Daoy (cell line): ENCODE results near the gene HPSE2. TPM values are rescaled to one million over a fixed set of nuclear protein-coding genes. Genes with fewer than 3 reads are reported as not detected.

Source experiments
- DNase-seq: peaks from one replicate; pipeline ENCODE4 v3.0.0-alpha.2; 2015; ENCODE audit warnings: low read depth
- total RNA-seq: library from RNA; depleted of rRNA; stranded (reverse); fragments of >200 nt; shearing (Covaris generic); gene quantifications from 2 replicates; pipeline ENCODE4 v1.2.3, GENCODE V29; 2014

HPSE2 gene
- total RNA-seq, 1 experiment from 2014 or later, result 0.06 TPM

DNA sequence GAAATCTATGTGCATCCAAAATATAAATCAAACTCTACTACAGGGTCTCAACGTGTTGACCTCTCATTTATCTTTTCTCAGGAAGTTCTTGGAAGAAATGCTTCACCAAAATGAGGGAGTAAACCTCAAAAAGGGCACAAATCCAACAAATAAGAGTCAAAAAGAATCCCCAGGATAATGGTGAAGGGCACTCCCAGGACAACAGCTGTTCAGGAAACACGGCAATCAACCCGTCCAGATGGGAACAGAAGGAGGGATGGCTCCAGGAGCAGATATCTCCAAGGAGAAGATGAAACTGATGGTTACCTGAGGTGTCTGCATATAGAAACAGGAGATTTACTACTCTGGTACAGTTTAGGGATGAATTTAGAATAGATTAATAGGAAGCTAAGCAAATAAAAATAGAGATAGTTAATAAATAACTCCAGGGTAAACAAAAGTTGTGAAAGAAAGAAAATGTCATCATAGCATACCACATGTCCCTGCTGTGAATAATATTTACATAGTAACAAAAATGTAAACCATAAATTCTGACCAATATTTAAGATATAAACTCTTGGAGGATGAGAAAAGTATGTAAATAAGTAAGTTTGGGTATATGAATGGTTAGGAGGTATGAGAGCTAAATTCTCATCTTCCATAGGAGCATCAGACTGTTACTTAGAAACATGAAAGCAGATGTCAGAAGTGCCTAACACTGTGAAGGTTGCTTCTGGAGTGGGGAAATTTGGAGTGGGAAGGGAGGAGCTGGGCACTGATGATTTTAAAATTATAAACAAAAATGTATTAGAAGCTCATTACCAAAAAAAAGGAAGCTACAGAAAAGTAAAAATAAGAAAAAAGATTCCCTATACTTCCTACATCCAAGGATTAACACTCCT, 551.4 kb downstream of the HPSE2 start:
- DNase-seq, result no peak

DNA sequence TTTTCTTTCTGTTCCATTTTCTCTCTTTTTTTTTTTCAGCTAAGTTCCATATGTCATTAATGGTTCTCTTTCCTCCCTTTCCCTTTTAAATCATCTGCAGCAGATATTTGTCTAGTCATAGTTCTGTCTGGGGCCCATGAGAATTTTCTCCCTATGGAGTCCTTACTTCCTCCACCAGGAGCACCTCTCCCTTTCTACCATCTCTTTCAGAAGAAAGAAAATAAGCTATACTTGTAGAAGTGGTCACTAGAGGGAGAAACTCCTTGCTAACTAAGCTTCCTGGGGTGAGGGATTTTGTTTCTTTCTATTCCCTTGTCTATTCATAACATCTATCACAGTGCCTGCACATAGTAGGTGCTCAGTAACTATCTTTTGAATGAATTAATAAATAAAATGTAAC, 558.8 kb downstream of the HPSE2 start:
- no peak for DNase-seq

DNA sequence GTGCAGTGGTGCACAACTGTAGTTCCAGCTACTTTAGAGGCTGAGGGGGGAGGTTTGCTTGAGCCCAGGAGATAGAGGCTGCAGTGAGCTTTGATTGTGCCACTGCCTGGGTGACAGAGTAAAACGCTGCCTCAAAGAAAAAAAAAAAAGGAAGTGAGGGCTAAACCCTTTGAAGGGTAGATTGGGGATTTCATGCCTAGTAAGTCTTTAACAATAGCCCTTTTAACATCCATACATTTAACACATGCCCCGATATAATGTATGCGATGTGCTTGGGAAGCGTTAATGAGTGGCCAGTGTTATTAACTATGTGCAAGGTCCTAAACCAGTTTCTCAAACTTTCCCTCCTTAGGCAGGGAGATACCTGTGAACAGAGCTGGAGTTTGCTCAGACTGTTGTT, 559.8 kb downstream of the HPSE2 start:
- DNase-seq, result no peak

DNA sequence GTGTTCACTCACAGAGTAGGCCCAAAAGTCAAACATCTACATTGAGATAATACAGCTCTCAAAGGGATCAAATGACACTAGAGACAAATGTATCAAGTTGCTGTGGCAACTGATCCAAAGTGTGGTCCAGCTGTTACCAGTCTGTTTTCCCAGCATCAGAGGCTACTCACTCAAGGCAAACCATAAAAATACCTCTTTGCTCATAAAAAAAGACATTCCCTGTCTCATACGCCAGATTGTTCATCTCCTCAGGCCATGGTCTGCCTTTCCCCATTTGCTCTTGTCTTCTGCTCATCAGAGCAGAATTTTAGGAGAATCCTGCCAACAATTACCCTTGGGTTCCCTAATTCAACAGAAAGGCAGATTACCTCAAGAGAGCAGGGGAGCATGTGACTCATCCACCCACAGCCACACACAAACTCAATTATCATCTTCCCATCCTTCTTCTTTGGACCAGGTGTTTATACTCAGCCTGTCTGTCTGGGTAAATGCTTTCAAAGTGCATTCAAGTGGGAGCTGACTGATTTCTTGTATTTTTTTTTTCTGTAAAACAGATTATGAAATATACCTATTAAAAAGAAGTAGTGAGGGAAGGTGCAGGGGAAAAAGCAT, 562.4 kb downstream of the HPSE2 start:
- DNase-seq, result peak; percentile 18

DNA sequence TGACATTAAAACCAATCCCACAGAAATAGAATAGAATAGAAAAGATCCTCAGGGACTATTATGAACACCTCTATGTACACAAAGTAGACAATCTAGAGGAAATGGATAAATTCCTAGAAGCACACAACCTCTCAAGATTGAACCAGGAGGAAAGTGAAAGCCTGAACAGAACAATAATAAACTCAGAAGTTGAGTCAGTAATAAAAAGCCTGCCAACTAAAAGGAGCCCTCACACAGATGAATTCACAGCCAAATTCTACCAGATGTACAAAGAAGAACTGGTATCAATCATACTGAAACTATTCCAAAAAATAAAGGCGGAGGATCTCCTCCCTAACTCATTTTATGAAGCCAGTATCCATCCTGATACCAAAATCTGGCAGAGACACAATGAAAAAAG, 568.6 kb downstream of the HPSE2 start:
- no peak for DNase-seq

DNA sequence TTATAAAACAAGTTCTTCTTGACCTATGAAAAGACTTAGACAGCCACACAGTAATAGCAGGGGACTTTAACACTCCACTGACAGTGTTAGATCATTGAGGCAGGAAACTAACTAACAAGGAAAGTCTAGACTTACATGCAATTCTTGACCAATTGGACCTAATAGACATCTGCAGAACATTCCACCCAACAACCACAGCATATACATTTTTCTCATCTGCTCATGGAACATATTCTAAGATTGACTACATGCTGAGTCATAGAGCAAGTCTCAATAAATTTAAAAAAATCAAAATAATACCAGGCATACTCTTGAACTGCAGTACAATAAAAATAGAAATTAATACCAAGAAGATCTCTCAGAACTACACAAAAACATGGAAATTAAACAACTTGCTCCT, 569.4 kb downstream of the HPSE2 start:
- DNase-seq, result no peak

DNA sequence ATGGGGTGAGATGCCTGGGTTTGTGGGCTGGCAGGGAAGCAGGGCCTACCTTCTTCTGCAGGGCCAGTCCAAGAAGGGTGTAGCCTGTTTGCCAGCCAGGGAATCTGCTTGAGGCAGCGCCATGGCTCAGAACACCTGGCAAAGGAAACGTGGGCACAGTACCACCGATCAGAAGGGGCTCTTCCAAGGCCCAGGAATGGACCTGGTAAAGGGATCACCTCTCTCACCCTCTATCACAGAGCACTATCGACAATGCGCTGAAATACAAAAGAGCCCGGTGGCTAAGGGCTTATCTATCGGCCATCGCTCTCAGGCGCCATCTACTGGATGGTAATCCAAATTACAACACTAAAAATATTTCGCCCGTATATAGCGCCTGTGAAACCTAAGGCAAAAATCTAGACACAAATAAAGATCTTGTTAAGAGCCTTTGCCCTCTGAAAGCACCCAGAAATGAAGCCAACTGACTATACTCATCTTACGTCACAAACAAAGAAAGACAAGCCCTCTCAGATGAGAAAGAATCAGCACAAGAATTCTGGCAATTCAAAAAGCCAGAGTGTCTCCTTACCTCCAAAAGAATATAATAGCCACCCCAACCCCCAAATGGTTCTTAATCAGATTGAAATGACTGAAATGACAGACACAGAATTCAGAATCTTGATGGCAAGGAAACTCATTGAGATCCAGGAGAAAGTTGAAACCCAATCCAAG, 571.2 kb downstream of the HPSE2 start:
- peak; percentile 36 for DNase-seq

DNA sequence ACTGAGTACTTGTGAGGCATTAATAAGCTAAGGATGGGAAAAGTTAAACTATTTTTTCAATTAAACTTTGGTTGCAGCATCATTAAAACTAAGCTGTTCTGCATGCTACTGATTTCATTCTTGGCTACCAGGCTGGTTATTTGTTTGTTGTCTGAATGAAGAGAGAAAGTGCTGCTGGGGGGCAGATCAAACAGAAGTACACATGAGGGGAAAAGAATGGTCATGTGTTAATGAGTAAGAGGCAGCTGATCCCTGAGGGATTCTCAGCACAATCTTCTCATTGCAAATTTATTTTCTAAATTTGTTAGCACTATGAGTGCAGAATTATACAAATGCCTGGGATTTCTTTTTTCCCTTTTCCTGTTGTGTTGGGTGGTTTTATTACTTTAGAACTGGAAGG, 575.7 kb downstream of the HPSE2 start:
- no peak for DNase-seq

DNA sequence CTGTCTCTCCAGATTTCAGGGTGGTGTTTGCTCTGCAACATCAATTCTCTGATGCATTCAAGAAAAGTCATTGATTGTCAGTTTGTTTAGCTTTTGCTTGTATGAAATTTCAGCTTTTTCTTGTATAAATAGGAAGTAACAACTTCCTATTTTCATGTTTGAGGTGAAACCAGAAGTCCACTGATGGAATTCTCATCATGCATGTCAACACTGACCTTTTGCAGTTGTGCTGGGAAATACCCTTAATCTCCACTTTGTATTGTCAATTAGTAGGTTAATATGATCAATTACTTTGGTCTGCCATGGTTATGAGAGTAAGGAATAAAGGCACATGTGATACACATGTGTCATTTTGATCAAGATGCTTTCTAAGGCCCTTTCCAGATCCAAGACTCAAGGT, 580.2 kb downstream of the HPSE2 start:
- no peak for DNase-seq

DNA sequence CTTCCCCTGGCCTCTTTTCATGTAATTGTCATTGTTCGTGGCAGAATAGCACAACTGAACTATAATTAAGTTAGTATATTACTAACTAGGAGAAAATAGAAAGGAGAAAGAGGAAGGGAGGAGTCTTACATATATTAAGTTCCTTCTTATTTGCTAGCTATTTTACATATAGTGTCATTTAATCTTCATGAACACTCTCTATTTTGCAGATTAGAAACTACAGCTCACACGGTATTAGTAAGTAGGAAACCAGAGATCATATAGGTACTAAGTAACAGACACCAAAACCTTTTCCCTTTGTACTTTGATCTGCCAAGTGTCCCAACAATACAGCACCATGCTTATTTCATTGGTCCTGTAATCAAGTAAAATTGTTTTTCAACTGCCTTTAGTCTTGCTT, 586.5 kb downstream of the HPSE2 start:
- DNase-seq, result no peak

DNA sequence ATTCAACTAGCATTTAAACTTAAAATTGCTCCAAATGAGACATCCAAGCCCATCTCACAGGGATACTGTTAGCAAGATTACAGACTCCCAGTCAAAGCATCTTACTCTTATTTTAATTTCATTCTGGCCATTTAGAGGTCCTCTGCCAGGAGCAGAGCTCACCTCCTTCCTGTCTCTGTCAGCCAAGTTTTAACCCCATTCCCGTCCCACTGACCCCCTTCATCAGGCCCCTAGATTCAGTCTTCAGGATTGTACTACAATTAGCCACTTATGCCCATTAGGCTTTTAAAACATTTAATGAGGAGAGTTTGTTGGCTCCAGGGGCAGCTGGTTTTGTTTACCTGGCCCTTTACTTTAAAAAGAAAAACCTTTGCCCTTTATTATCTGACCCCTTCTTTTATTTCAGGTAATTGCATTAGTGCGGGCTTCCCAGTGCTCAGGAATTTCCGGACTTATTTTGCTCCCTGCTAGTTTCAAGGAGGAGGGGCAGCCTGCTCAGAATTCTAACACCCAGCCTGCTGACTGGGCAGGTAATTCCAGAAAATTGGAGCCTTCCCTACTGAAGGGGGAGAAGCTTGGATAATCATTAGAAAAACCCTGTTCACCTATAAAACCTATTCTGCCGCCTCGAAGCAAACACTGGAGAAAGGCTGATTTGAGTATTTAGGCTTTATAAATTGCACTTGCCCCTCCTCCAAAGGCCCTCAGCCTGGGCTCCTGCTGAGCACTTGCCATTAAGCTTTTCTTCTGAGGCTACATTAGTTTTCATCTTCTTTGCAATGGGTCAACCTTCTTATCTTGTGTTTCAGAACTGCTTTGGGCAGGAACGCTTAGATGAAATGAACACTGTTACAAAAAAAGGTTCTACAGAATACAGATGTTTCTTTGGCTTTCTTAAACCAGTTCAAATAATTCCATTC, 588.4 kb downstream of the HPSE2 start:
- DNase-seq, result no peak

DNA sequence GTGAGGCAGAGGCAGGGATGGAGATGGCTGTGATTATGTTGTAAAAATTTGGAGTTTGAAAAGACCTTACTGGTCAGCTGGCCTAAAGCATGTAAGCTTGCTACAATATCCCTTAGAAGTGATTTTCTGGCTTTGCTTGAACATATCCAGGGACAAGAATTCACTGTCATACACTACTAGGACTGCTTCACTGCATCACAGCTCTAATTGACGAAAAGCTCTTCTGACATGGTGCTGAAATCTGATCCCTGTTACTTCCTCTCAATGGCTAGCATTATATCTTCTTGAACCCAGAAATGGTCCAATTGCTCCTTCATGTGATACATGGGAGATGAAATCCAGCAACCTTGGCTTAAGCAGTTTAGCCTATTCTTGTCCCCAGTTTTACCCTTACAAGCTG, 591.2 kb downstream of the HPSE2 start:
- no peak for DNase-seq

DNA sequence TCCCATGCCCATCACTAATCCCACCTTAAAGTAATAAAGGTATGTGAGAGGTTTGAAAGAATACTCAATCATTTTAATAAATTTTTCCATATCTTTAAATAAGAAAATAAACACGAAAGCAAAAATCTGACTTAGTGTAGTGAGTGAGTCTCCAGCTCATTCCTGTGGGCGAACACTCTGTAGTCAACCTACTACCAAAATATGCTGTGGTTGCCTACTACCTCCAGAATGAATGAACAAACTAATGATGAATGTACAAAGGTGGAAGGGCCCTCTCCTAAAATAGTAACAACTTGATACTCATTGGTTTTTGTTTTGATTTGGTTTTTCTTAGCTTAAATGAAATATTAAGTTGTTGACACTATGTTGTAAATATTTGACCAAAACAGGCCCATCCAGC, 593.4 kb downstream of the HPSE2 start:
- no peak for DNase-seq

DNA sequence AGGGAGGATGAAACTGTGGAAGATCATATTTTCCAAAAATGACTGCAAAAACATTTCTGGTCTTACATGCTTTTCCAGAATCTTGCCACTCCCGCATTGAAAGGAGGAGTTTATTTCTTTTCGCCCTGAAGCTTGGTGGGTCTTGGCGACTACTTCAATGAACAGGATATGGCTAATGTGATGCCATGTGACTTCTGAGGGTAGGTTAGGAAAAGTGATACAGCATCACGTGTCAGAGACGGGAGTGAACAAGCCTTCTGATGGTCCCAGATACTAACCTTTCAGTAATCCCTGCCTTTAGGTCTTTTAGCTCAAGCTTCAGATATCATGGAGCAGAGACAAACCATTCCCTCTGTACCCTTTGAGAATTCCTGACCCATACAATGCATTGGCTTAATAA, 596.7 kb downstream of the HPSE2 start:
- DNase-seq, result no peak

DNA sequence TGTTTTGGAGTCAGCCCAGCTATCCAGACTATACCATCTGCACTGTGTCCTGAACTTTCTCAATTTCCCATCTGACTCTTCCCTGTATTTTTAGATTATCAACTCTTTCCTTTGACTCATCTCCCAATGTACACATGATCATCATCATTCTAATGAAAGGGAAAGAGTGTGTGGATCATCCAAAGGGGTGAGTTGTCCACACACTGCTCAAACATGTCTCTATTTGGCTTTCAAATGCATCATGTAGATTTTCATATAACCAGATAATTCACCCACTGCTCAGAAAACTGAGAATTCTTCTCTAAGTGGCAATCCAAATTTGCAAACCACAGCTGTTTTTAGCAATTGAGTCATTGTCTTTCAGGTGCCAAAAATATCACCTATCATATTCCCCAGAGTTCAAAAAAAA, 598.7 kb downstream of the HPSE2 start:
- no peak for DNase-seq

DNA sequence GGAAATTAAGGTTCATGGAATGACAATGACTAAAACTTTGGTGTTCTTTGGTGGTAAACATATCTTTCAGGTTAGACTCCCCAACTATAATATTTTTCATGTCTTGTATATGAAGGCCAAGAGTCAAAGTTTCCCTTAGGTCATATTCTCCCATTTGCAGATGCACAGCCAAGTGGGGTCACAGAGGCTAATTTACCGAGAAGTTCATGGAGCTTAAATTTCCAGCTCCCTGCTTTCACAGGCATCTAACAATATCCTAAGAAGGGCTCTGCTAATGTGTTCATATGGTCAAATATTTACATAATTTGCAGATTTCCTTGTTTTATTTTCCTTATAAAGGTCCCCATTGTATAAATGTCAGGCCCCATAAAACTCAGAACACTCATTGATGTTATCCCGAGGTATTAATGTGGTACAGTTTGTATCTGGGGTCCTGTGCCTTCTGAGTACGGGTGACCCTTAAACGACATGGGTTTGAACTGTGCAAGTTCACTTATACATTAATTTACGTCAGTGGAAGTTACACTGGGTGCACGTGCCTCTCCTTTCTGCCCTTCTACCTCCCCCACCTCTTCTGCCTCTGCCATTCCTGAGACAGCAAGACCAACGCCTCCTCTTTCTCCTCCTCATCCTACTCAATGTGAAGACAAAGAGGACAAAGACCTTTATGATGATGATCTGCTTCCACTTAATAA, 603.0 kb downstream of the HPSE2 start:
- no peak for DNase-seq

DNA sequence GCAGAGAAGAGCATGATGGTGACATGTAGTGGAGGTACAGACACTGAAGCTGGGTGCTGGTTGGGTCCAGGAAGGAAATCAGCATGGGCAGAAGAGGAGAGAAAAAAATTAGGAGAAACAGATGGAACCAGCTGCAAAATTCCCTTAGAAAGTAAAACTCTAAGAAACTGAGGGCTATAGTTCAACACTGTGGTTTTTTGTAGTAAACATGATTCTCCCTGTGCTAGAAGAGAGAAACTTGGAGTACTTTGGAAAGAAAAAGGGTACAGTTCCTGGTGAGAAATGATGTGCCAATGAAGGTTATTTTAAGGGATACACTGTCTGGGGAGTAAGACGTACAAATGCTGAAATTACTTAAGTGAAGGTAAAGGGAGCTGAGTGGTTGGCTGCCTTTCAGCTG, 607.4 kb downstream of the HPSE2 start:
- no peak for DNase-seq

DNA sequence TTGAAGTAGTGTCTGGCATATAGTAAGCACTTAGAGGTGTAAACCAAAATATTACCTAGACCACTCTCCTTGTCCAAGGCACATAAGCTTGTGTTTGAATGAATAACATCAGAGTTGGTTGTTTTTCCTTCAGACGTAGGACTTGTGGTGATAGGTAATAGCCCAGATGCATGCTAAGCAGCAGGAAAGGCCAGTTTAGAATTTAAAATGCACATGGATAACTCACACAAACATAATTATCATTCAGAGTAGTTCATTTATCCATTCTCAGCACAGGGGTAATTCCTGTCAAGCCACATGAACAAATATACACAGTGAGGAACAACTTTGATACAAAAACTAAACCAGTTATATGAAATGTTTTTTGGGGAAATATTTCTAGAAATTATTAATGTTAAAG, 607.9 kb downstream of the HPSE2 start:
- DNase-seq, result no peak

DNA sequence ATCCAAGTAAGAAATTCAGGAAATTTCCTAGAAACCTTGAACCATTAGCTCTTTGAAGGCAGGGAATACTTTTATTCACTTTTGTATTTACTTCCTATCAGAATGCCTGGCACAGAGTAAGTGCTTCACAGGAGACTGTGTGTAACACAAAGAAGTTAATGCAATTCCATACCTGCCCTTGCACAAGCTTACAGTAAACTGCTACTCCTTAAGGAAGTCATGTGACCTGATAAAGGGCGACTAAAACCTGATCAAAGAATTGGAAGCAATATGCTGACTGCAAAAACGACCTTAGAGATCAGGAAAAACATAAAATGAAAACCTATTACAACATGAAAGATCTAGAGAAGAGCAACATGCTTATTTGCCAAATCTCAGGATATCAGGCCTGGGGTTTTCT, 610.7 kb downstream of the HPSE2 start:
- no peak for DNase-seq

DNA sequence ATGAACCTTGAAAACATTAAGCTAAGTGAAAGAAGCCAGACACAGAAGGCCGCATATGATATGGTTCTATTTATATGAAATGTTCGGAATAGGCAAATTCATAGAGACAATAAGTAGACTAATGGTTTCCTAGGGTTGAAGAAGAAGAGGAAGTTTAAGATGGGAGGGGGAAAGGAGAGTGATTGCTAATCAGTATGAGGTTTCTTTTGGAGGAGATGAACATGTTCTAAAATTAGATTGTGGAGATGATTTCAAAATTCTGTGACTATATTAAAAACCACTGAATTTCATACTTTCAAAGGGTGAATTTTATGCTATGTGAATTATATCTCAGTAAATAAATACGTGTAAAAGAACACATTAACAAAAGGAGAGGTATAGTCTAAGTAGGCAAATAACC, 612.5 kb downstream of the HPSE2 start:
- DNase-seq, result no peak

DNA sequence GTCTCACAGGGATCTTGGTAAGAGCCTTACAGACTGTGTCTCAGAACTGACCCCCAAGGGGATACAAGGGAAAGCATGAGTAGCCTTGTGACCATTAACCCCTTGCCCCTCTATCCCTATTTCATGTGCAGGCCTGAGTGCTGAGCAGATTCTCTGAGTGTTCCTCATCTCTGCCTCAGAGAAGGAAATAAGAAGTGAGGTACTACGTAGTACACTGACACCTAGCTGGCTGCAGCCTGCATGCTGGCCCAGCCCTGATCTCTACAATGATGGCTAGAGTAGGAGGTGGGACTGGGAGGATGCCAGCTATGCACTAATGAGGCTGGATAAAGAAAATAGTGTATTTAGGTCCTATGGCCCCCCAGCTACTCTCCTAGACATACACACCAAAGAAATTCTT, 614.0 kb downstream of the HPSE2 start:
- no peak for DNase-seq
